Upper lobe of left lung (tissue), 6 donors: ENCODE data around the gene SRGAP2C. TPM values are rescaled to one million over a fixed set of nuclear protein-coding genes. Genes with fewer than 3 reads are reported as not detected.
A peak's percentile ranks its signal among the peaks of the same experiment; 100 is the strongest.
"Not testable (repeated sequence)": the region's sequence is repeated elsewhere in the genome, so short reads cannot be mapped to it uniquely, and the experiment has no call there.

Experiments used
- ATAC-seq, 2 donors: fragments of 200-7000 bp; cut with Tn5 transposase; one replicate each; pipeline ENCODE4 v1.9.1; 2022; ENCODE audit warnings: mild to moderate bottlenecking in 2 of 2, moderate library complexity in 2 of 2; ENCODE audit not compliant: low FRiP score in 2 of 2
- DNase-seq, 2 donors: peaks; one replicate each; pipeline ENCODE4 v3.0.0-alpha.2; 2019 to 2020
- H3K27ac ChIP-seq, 4 donors: fragments of 200-600 bp; sonication (generic); one replicate each; pipeline ENCODE4 v1.5.1; 2016 to 2019
- H3K27me3 ChIP-seq, 4 donors: fragments of 200-600 bp; sonication (generic); one replicate each; pipeline ENCODE4 v1.5.1; 2017 to 2019
- H3K36me3 ChIP-seq, 4 donors: fragments of 200-600 bp; sonication (generic); one replicate each; pipeline ENCODE4 v1.5.1; 2016 to 2019
- H3K4me1 ChIP-seq, 4 donors: fragments of 200-600 bp; sonication (generic); one replicate each; pipeline ENCODE4 v1.5.1; 2018 to 2019
- H3K4me3 ChIP-seq, 4 donors: fragments of 200-600 bp; sonication (generic); one replicate each; pipeline ENCODE4 v1.5.1; 2017 to 2019; ENCODE audit warnings: mild to moderate bottlenecking in 2 of 4, moderate library complexity in 1 of 4
- H3K9me3 ChIP-seq, 4 donors: fragments of 200-600 bp; sonication (generic); one replicate each; pipeline ENCODE4 v1.5.1; 2018 to 2019
- EP300 ChIP-seq, 4 donors: sonication (generic); formaldehyde crosslinking; IDR thresholded peaks; one replicate each; pipeline ENCODE4 v1.5.1; 2017; ENCODE audit warnings: antibody characterized with exemption in 4 of 4, control low read depth in 2 of 4
- POLR2A ChIP-seq, 4 donors: fragments of 450-650 bp; IDR thresholded peaks; one replicate each; pipeline ENCODE4 v1.5.1; 2016 to 2017; ENCODE audit warnings: antibody characterized with exemption in 4 of 4, mild to moderate bottlenecking in 2 of 4
- POLR2AphosphoS5 ChIP-seq, 2 donors: sonication (generic); formaldehyde crosslinking; IDR thresholded peaks; one replicate each; pipeline ENCODE4 v1.5.1; 2017; ENCODE audit warnings: antibody characterized with exemption in 2 of 2
- whole genome bisulfite sequencing, 2 donors: methylation state at CpG; one replicate each; pipeline ENCODE4 v1.1.5; 2017 to 2018; 5-methylcytosine and 5-hydroxymethylcytosine counted together
- total RNA-seq, 6 donors: library from RNA; depleted of rRNA in 4 of 6; stranded (reverse); fragments of >200 nt in 4 of 6; gene quantifications; one replicate each; pipeline versions ENCODE4 v1.1.0 to v1.2.1, GENCODE V29; 2016 to 2021
- TF ChIP-seq, protein P1 (sequence below), 6 experiments: fragments of 450-650 bp in 4 of 6; fragments of 200-600 bp in 2 of 6; sonication (generic) in 2 of 6; IDR thresholded peaks; one replicate each; pipeline ENCODE4 v1.5.1; 2016 to 2019; ENCODE audit warnings: antibody characterized with exemption in 6 of 6
- donor health status: DM: no; HTN: no; CAD: no; lungs with moderate emphysema.
- donor health status: DM: no; HTN: yes; CAD: no; lungs with severe emphysema.

SRGAP2C gene
- total RNA-seq, 6 donors from 2014 or later = 16.0 to 37.8 (median 35.8) TPM

DNA sequence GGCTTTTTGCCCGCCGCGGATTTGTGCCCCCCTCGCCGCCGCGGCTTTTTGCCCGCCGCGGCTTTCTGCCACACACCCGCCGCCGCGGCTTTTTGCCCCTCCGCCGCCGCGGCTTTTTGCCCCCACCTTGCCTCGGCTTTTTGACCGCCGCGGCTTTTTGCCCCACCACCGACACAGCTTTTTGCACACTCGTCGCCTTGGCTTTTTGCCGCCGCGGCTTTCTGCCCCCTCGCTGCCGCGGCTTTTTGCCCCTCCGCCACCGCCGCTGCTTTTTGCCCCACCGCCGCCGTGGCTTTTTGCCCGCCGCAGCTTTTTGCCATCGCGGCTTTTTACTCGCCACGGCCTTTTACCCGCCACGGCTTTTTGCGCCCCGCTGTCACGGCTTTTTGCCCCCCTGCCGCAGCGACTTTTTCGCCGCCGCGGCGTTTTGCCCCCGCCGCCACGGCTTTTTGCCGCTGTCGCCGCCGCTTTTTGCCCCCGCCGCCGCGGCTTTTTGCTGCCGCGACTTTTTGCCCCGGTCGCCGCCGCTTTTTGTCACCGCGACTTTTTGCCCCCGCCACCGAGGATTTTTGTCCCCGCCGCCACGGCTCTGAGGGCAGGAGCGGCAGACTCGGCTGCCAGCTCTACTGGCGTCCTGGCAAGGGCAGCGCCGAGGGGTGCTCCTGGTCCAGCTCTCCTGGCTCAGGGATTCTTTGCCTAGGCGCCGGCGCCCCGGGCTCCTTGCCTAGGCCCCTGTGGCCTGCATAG is 211.7 kb downstream of the SRGAP2C start:
- peak overlapping the region in 1 of 4 donors; percentile 23 for H3K27ac ChIP-seq
- ATAC-seq, H3K4me1 ChIP-seq, H3K9me3 ChIP-seq, H3K27me3 ChIP-seq, H3K36me3 ChIP-seq: not testable (repeated sequence)
- peak; percentile 26 to 87 for DNase-seq
- 4 to 7% methylated on average over 45 to 50 of the region's 88 CpGs for WGBS, 2 donors
- peak overlapping the region; percentile 10 to 59 (median 47) for H3K4me3 ChIP-seq

DNA sequence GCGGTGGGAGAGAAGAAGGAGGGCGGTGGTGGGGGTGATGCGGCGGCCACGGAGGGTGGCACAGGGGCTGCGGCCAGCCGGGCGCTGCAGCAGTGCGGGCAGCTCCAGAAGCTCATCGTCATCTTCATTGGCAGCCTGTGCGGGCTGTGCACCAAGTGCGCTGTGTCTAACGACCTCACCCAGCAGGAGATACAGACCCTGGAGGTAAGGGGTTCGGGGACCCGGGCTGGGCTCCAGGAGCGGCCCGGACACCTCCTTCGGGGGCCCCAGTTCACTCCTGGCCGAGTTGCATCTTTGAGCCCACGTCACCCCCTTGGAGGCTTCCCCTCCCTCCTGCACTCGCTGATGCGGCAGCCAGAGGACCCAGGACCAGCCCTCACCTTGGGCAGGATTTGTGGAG is 212.3 kb downstream of the SRGAP2C start:
- ATAC-seq, H3K27ac ChIP-seq, H3K27me3 ChIP-seq, DNase-seq, H3K9me3 ChIP-seq, H3K4me1 ChIP-seq, H3K36me3 ChIP-seq: not testable (repeated sequence)
- peak overlapping the region in 3 of 4 donors; percentile 43 to 59 (median 51) for H3K4me3 ChIP-seq
- WGBS, 2 donors = 28% methylated on average over 5 of the region's 22 CpGs; no CpG with 5 or more reads in 1 of the 2 donors

DNA sequence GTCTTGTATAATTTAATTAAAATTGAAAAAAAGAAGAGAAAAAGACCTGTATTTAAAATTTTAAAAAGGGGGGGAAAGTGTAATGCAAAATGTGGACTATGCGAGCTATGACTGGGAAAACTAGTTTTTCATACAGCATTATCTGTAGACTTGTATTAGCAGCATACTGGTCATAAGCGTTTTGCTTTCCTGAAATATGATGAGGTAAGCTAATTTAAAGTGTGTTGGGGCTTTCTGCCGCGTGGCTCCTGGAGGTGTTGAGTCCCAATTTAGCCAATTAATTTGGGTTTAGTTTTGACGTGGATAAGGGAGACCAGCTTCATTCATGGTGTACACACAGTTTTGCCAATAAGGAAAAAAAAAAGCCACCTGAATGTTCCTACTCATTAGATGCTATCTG is 214.4 kb downstream of the SRGAP2C start:
- WGBS, 2 donors = 91 to 94% methylated on average over 5 of the region's 5 CpGs
- not testable (repeated sequence) for ATAC-seq, H3K27ac ChIP-seq, DNase-seq, H3K4me1 ChIP-seq, H3K4me3 ChIP-seq, H3K27me3 ChIP-seq, H3K9me3 ChIP-seq, H3K36me3 ChIP-seq

DNA sequence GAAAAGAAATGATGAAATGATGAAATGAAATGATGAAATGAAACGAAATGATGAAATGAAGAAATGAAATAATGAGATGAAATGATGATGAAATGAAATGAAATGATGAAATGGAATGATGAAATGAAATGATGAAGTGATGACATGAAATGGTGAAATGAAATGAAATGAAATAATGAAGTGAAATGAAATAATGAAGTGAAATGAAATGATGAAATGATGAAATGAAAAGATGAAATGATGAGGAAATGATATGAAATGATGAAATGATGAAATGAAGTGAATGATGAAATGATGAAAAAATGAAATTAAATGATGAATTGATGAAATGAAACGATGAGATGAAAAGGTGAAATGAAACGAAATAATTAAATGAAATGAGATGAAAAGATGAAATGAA is 215.3 kb downstream of the SRGAP2C start:
- not testable (repeated sequence) for H3K4me1 ChIP-seq, H3K27ac ChIP-seq, ATAC-seq, H3K4me3 ChIP-seq, H3K36me3 ChIP-seq, H3K9me3 ChIP-seq, H3K27me3 ChIP-seq, DNase-seq
- WGBS, 2 donors = 92 to 93% methylated on average over 3 of the region's 3 CpGs

DNA sequence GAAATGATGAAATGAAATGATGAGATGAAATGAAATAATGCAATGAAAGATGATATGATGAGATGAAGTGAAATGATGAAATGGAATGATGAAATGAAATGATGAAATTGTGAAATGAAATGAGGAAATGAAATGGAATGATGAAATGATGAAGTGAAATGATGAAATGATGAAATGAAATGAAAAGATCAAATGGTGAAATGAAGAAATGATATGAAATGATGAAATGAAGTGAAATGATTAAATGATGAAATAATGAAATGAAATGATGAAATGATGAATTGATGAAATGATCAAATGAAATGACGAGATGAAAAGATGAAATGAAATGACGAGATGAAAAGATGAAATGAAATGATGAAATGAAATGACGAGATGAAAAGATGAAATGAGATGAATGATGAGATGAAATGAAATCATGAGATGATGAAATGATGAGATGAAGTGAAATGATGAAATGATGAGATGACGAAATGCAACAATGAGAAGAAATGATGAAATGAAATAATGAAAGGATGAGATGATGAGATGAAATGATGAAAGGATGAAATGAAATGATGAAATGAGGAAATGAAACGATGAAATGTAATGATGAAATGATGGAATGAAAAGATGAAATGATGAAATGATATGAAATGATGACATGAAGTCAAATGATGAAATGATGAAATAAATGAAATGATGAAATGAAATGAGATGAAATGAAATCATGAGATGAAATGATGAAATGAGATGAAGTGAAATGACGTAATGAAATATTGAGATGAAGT is 216.0 kb downstream of the SRGAP2C start:
- ATAC-seq, H3K27me3 ChIP-seq, H3K4me1 ChIP-seq, H3K36me3 ChIP-seq, H3K4me3 ChIP-seq, DNase-seq, H3K9me3 ChIP-seq, H3K27ac ChIP-seq: not testable (repeated sequence)
- 72 to 84% methylated on average over 6 of the region's 6 CpGs for WGBS, 2 donors

DNA sequence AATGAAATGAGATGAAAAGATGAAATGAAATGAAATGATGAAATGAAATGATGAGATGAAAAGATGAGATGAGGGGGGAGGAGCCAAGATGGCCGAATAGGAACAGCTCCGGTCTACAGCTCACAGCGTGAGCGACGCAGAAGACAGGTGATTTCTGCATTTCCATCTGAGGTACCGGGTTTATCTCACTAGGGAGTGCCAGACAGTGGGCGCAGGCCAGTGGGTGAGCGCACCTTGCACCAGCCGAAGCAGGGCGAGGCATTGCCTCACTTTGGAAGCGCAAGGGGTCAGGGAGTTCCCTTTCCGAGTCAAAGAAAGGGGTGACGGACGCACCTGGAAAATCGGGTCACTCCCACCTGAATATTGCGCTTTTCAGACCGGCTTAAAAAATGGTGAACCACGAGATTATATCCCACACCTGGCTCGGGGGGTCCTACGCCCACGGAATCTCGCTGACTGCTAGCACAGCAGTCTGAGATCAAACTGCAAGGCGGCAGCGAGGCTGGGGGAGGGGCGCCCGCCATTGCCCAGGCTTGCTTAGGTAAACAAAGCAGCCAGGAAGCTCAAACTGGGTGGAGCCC is 216.7 kb downstream of the SRGAP2C start:
- ATAC-seq, H3K36me3 ChIP-seq, DNase-seq, H3K4me1 ChIP-seq, H3K27me3 ChIP-seq, H3K27ac ChIP-seq, H3K9me3 ChIP-seq: not testable (repeated sequence)
- WGBS, 2 donors = 68 to 78% methylated on average over 24 to 26 of the region's 26 CpGs
- H3K4me3 ChIP-seq = peak overlapping the region in 1 of 4 donors; percentile 13

DNA sequence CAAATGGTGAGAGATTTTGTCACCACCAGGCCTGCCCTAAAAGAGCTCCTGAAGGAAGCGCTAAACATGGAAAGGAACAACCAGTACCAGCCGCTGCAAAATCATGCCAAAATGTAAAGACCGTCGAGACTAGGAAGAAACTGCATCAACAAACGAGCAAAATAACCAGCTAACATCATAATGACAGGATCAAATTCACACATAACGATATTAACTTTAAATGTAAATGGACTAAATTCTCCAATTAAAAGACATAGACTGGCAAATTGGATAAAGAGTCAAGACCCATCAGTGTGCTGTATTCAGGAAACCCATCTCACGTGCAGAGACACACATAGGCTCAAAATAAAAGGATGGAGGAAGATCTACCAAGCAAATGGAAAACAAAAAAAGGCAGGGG is 218.5 kb downstream of the SRGAP2C start:
- DNase-seq = not testable (repeated sequence)

DNA sequence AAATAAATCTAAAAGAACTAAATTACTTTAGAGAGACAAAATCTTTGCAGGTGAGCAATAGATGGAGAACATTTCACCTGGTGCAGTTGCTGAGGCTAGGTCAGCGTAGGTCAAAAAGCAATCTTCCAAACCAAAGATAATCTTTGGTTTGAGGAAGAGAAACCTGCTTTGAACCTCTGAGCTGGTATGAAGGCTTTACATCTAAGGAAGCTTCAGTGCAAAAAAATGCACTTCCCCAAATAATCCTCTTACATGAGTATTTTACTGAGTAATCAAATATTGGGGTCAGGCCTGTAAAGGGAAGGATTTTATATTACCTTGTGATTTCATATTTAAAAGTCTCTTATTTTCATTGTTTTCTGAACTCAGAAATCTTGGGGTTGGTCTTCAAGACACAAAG is 223.6 kb downstream of the SRGAP2C start:
- Histone ChIP-seq H3K27me3 (no peaks in the 10 kb centered on the region), H3K4me3 (no peak overlapping the region), H3K36me3 (no peaks in the 10 kb centered on the region), H3K27ac (no peak overlapping the region), H3K9me3 (no peaks in the 10 kb centered on the region), H3K4me1 (no peaks in the 10 kb centered on the region)
- DNase-seq = no peak
- 83 to 86% methylated on average over 1 of the region's 1 CpG for WGBS, 2 donors
- ATAC-seq = peak in 1 of 2 donors; percentile 50
- TF ChIP-seq, protein P1, sequence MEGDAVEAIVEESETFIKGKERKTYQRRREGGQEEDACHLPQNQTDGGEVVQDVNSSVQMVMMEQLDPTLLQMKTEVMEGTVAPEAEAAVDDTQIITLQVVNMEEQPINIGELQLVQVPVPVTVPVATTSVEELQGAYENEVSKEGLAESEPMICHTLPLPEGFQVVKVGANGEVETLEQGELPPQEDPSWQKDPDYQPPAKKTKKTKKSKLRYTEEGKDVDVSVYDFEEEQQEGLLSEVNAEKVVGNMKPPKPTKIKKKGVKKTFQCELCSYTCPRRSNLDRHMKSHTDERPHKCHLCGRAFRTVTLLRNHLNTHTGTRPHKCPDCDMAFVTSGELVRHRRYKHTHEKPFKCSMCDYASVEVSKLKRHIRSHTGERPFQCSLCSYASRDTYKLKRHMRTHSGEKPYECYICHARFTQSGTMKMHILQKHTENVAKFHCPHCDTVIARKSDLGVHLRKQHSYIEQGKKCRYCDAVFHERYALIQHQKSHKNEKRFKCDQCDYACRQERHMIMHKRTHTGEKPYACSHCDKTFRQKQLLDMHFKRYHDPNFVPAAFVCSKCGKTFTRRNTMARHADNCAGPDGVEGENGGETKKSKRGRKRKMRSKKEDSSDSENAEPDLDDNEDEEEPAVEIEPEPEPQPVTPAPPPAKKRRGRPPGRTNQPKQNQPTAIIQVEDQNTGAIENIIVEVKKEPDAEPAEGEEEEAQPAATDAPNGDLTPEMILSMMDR (IDR thresholded peaks at IDR 0.05) = no peak
- TF ChIP-seq EP300 (IDR thresholded peaks at IDR 0.05) (no peak), POLR2AphosphoS5 (IDR thresholded peaks at IDR 0.05) (no peak), POLR2A (IDR thresholded peaks at IDR 0.05) (no peak)

More for the DNA sequence above, 218.5 kb downstream of the SRGAP2C start:
- H3K4me1 ChIP-seq, ATAC-seq, H3K9me3 ChIP-seq, H3K4me3 ChIP-seq, H3K27ac ChIP-seq, H3K27me3 ChIP-seq, H3K36me3 ChIP-seq: not testable (repeated sequence)
- 95 to 99% methylated on average over 6 of the region's 7 CpGs for WGBS, 2 donors
